ENCODE results near the gene DNER. TPM values are rescaled to one million over a fixed set of nuclear protein-coding genes. Genes with fewer than 3 reads are reported as not detected.
"Not testable (repeated sequence)": the region's sequence is repeated elsewhere in the genome, so short reads cannot be mapped to it uniquely, and the experiment has no call there.

The DNER gene
- total and polyA plus RNA-seq, 2 experiments from 2014 or later: not detected

GRCh38 chr2:229343661-229344060, 370.7 kb downstream of the DNER start:
- no peak for TF ChIP-seq CTCF (IDR thresholded peaks at IDR 0.05; ENCODE audit: low read depth, low read length)
- no peak overlapping the region for H3K27ac ChIP-seq
- H3K4me3 ChIP-seq: no peak overlapping the region
- H3K9me3 ChIP-seq (ENCODE audit: low read depth): no peaks in the 10 kb centered on the region
- H3K4me1 ChIP-seq (ENCODE audit: low read depth): no peaks in the 10 kb centered on the region
- no peak for DNase-seq (ENCODE audit: low read depth in 1 of 2, low spot score in 1 of 2)
- no peaks in the 10 kb centered on the region for H3K27me3 ChIP-seq
- no peaks in the 10 kb centered on the region for H3K36me3 ChIP-seq

GRCh38 chr2:229342376-229342775, 372.0 kb downstream of the DNER start:
- Histone ChIP-seq H3K27me3 (no peaks in the 10 kb centered on the region), H3K4me1 (ENCODE audit: low read depth) (no peaks in the 10 kb centered on the region), H3K4me3 (no peak overlapping the region), H3K36me3 (no peaks in the 10 kb centered on the region), H3K9me3 (ENCODE audit: low read depth) (no peaks in the 10 kb centered on the region), H3K27ac (no peak overlapping the region)
- peak; percentile 72 for TF ChIP-seq CTCF (IDR thresholded peaks at IDR 0.05; ENCODE audit: low read depth, low read length)
- peak; percentile 35 to 54 for DNase-seq (ENCODE audit: low read depth in 1 of 2, low spot score in 1 of 2)

GRCh38 chr2:229340086-229340760, 374.1 kb downstream of the DNER start:
- H3K4me3 ChIP-seq: no peak overlapping the region
- H3K36me3 ChIP-seq: no peaks in the 10 kb centered on the region
- H3K9me3 ChIP-seq (ENCODE audit: low read depth): no peaks in the 10 kb centered on the region
- no peak for TF ChIP-seq CTCF (IDR thresholded peaks at IDR 0.05; ENCODE audit: low read depth, low read length)
- peak in 1 of 2 donors; percentile 13 for DNase-seq (ENCODE audit: low read depth in 1 of 2, low spot score in 1 of 2)
- no peaks in the 10 kb centered on the region for H3K4me1 ChIP-seq (ENCODE audit: low read depth)
- no peak overlapping the region for H3K27ac ChIP-seq
- no peaks in the 10 kb centered on the region for H3K27me3 ChIP-seq

GRCh38 chr2:229339618-229340017, 374.7 kb downstream of the DNER start:
- Histone ChIP-seq H3K36me3 (no peaks in the 10 kb centered on the region), H3K4me3 (no peak overlapping the region), H3K27ac (no peak overlapping the region), H3K27me3 (no peaks in the 10 kb centered on the region), H3K4me1 (ENCODE audit: low read depth) (no peaks in the 10 kb centered on the region), H3K9me3 (ENCODE audit: low read depth) (no peaks in the 10 kb centered on the region)
- peak in 1 of 2 donors; percentile 58 for DNase-seq (ENCODE audit: low read depth in 1 of 2, low spot score in 1 of 2)
- TF ChIP-seq CTCF (IDR thresholded peaks at IDR 0.05; ENCODE audit: low read depth, low read length): no peak

- DNase-seq (ENCODE audit: low read depth in 1 of 2, low spot score in 1 of 2); H3K4me3 ChIP-seq; H3K9me3 ChIP-seq (ENCODE audit: low read depth); H3K27ac ChIP-seq; H3K27me3 ChIP-seq; H3K4me1 ChIP-seq (ENCODE audit: low read depth); H3K36me3 ChIP-seq: not testable (repeated sequence)
Measured at GRCh38 chr2:229339171-229339570, 375.2 kb downstream of the DNER start.

GRCh38 chr2:229335877-229336346, 378.4 kb downstream of the DNER start:
- TF ChIP-seq CTCF (IDR thresholded peaks at IDR 0.05; ENCODE audit: low read depth, low read length): no peak
- H3K9me3 ChIP-seq (ENCODE audit: low read depth): no peaks in the 10 kb centered on the region
- H3K27me3 ChIP-seq: no peaks in the 10 kb centered on the region
- no peaks in the 10 kb centered on the region for H3K36me3 ChIP-seq
- H3K27ac ChIP-seq: no peak overlapping the region
- no peaks in the 10 kb centered on the region for H3K4me1 ChIP-seq (ENCODE audit: low read depth)
- H3K4me3 ChIP-seq: no peak overlapping the region
- no peak for DNase-seq (ENCODE audit: low read depth in 1 of 2, low spot score in 1 of 2)

Measured in cardiac muscle cell (in vitro differentiated cells and primary cell).